Breast epithelium (tissue), 3 donors: ENCODE measurements around the gene DTNB.

ENCODE experiments used
- CTCF ChIP-seq, 3 donors: fragments of 450-650 bp; IDR thresholded peaks; one replicate each; pipeline ENCODE4 v1.5.1; 2016 to 2017; ENCODE audit warnings: antibody characterized with exemption in 3 of 3, mild to moderate bottlenecking in 3 of 3, moderate library complexity in 3 of 3
- POLR2A ChIP-seq: fragments of 450-650 bp; IDR thresholded peaks from one replicate; pipeline ENCODE4 v1.6.1; 2016; ENCODE audit warnings: antibody characterized with exemption, mild to moderate bottlenecking, moderate library complexity
- POLR2AphosphoS5 ChIP-seq, 3 donors: sonication (generic); formaldehyde crosslinking; IDR thresholded peaks; one replicate each; pipeline ENCODE4 v1.6.1; 2017; ENCODE audit warnings: antibody characterized with exemption in 3 of 3

DNA sequence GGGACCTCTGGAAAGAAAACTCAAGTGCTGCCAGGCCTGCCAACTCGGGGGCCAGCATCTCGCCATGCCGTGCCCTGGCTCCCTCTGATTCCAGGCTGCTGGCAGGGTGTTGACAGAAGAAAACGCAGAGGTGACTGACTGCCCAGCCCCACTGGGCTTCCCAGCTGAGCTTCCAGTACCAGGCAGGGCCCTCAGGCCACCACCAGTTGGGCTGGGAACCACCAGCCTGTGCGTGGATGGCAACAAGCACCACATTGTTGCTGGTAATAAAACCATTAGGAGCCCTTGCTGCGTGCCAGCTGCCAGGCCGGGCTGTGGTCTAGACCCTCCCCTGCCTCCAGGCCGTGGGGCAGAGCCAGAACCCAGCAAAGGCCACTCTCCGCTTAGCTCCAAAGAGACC lies 340.8 kb downstream of the DTNB start:
- no peak for TF ChIP-seq CTCF (IDR thresholded peaks at IDR 0.05)
- no peak for TF ChIP-seq POLR2A
- no peak for TF ChIP-seq POLR2AphosphoS5 (IDR thresholded peaks at IDR 0.05)
